Upper lobe of right lung (tissue), 1 donor: ENCODE results near the gene EOGT. TPM values are rescaled to one million over a fixed set of nuclear protein-coding genes. Genes with fewer than 3 reads are reported as not detected.

Experiments
- ATAC-seq: fragments of 200-7000 bp; cut with Tn5 transposase; one replicate; pipeline ENCODE4 v1.9.1; 2020; ENCODE audit warnings: mild to moderate bottlenecking, moderate library complexity
- DNase-seq: peaks from one replicate; pipeline ENCODE4 v3.0.0-alpha.2; 2020
- H3K27ac ChIP-seq: fragments of 200-600 bp; one replicate; pipeline ENCODE4 v1.8.0; 2022
- H3K27me3 ChIP-seq: fragments of 200-600 bp; one replicate; pipeline ENCODE4 v1.8.0; 2022; ENCODE audit warnings: mild to moderate bottlenecking
- H3K36me3 ChIP-seq: fragments of 200-600 bp; one replicate; pipeline ENCODE4 v1.8.0; 2022
- H3K4me1 ChIP-seq: fragments of 200-600 bp; one replicate; pipeline ENCODE4 v1.8.0; 2022
- H3K4me3 ChIP-seq: fragments of 200-600 bp; one replicate; pipeline ENCODE4 v1.8.0; 2022; ENCODE audit warnings: mild to moderate bottlenecking
- H3K9me3 ChIP-seq: fragments of 200-600 bp; one replicate; pipeline ENCODE4 v1.8.0; 2022
- CTCF ChIP-seq: fragments of 200-600 bp; IDR thresholded peaks from one replicate; pipeline ENCODE4 v1.8.0; 2022; ENCODE audit warnings: antibody characterized with exemption
- intact Hi-C: fragments of 100-400 bp; cut with DNase I; formaldehyde crosslinking; loops from one replicate; pipeline ENCODE4 v1.11.0; 2022
- total RNA-seq: library from RNA; stranded (reverse); fragmentation: NEBNext Ultra II Directional; extraction: Animal tissue kit (Norgen Biotek cat#: 25700); gene quantifications from one replicate; pipeline ENCODE4 v1.2.1, GENCODE V29; 2021
- donor health status: DM: no; HTN: yes; CAD: no; lungs with severe emphysema.

Gene EOGT
- total RNA-seq, 1 donor from 2014 or later: 36.4 TPM

- Histone ChIP-seq H3K4me1 (no peaks in the 10 kb centered on the region), H3K36me3 (peaks cover 86% of the 10 kb centered on the region), H3K4me3 (no peak overlapping the region), H3K27ac (no peak overlapping the region), H3K27me3 (no peaks in the 10 kb centered on the region), H3K9me3 (no peaks in the 10 kb centered on the region)
- TF ChIP-seq CTCF: no peak
- intact Hi-C loops: no loop called here
- DNase-seq: no peak
- ATAC-seq: no peak
Observed at GRCh38 chr3:68999158-68999557, 14.3 kb downstream of the EOGT start.

DNA sequence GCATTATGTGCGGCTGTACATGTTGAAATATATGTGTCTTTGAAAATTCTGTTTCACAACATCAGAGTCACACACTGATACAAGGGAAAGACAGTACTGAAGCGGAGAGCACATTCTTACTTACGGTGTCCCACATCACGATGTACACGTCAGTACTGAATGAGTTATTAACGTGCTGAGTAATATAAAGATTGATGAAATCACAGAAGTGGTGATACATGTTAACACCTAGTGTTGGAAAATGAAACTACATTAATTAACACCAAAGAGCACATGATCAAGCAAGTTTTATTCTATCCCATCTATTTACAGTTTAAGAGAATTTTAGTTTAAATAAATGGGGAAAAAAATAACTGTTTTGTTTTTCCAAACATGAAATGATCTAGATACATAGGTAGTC, 15.6 kb downstream of the EOGT start:
- Histone ChIP-seq H3K9me3 (no peaks in the 10 kb centered on the region), H3K36me3 (peaks cover 83% of the 10 kb centered on the region), H3K27ac (no peak overlapping the region), H3K4me3 (no peak overlapping the region), H3K27me3 (no peaks in the 10 kb centered on the region), H3K4me1 (no peaks in the 10 kb centered on the region)
- TF ChIP-seq CTCF: no peak
- intact Hi-C loops: no loop called here
- no peak for ATAC-seq
- DNase-seq: no peak

DNA sequence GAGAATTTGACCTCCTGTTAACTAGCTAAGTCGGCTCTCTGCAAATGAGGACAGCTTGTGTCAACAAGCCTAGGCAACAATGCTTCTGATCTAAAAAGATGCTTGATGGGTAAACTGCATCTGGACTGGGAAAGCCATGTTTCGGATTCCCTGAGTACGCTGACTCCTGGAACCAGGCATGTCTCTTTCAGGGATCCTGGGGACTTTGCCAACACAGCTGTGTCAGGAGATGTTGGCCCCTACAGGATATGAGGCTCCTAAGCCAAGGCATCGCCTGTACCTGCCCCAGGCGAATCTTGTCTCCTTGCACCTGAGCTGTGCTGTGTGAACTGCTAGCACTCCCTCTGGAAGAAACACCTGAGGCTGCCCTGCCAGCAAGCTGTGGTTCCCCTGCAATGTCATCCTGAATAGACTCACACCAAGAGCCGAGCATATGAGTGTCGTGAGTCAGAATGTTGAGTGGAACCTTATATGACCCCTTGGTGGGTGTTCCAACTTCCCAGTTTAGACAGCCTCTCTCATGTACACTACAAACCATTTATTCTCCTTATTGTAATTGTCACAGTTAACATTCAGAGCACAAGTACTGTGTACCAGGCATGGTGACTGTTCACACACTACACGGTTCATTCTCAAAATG, 17.0 kb downstream of the EOGT start:
- no peak for TF ChIP-seq CTCF
- Histone ChIP-seq H3K9me3 (no peaks in the 10 kb centered on the region), H3K4me1 (no peaks in the 10 kb centered on the region), H3K4me3 (no peak overlapping the region), H3K27me3 (no peaks in the 10 kb centered on the region), H3K27ac (no peak overlapping the region), H3K36me3 (peaks cover 73% of the 10 kb centered on the region)
- DNase-seq (no peak), ATAC-seq (peak; percentile 40)
- intact Hi-C loops: no loop called here

DNA sequence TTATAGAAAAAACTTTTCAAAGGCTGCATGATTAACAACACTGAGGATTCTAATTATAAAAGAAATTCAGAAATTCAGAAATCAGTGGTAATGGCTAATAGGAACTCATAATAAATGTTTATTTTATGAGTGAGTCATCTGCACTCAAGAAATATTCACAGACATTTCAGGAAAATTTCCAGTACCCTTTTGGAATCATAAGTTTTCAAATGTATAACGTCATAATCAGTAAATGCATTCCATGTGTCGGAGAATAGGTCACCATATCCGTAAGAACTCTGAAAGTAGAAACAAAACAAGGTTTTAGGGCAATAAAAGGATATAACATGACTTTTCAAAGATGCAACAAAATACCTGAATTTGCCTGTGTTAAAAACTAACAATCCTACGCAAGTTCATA, 24.7 kb downstream of the EOGT start:
- Histone ChIP-seq H3K36me3 (peaks cover 70% of the 10 kb centered on the region), H3K27ac (no peak overlapping the region), H3K27me3 (no peaks in the 10 kb centered on the region), H3K4me3 (no peak overlapping the region), H3K4me1 (no peaks in the 10 kb centered on the region), H3K9me3 (no peaks in the 10 kb centered on the region)
- intact Hi-C loops: no loop called here
- no peak for DNase-seq
- no peak for TF ChIP-seq CTCF
- ATAC-seq: no peak

DNA sequence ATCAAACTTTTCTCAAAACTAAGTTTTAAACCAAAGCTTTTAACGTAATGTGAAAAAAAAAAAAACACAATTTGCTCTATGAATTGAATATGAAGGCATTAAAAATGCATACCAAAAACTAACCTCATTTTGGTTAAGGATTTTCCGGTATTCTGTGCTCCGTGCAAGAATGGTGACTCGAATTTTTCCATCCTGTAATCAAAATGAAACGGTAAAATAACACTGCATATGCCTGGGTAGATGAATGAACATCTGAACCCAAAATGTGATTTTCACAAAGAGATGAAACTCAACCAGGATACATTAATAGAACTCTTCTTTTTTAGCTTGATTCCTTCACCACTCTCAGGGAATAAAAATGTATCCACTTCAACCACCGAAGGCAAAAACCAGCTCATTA, 26.2 kb downstream of the EOGT start:
- intact Hi-C loops: no loop called here
- Histone ChIP-seq H3K4me3 (no peak overlapping the region), H3K4me1 (no peaks in the 10 kb centered on the region), H3K9me3 (no peaks in the 10 kb centered on the region), H3K36me3 (peaks cover 77% of the 10 kb centered on the region), H3K27me3 (no peaks in the 10 kb centered on the region), H3K27ac (no peak overlapping the region)
- TF ChIP-seq CTCF: no peak
- no peak for DNase-seq
- ATAC-seq: no peak
